ENCODE measurements around the gene ATP6V1F.

DNA sequence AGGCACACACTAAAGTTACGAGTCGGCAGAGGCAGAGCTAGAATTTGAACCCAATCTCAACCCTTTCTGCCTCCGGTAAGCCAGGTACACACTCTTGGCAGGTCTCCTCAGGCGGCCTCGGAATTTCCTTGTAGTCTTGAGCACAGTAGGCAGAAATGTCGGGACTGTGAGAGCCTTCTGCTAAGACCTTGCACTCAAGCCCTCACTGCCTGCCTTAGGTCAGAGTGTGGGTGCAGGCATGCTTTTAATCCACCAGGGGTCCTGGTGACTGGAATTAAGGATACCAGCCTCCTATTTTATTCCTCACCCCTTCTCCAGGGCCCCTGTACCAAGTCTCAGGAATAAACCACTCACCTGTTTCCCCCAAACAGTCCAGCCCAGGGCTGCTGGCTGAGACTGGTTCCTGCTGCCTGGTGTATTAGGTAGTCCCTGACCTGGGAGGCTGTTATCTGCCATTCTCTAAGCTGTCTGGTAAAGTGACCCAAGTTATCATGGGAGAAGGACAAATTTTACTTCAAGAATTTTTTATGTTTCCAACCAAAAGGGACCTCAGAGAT lies 855 bp downstream of the ATP6V1F start:
- TF ChIP-seq, protein P1, sequence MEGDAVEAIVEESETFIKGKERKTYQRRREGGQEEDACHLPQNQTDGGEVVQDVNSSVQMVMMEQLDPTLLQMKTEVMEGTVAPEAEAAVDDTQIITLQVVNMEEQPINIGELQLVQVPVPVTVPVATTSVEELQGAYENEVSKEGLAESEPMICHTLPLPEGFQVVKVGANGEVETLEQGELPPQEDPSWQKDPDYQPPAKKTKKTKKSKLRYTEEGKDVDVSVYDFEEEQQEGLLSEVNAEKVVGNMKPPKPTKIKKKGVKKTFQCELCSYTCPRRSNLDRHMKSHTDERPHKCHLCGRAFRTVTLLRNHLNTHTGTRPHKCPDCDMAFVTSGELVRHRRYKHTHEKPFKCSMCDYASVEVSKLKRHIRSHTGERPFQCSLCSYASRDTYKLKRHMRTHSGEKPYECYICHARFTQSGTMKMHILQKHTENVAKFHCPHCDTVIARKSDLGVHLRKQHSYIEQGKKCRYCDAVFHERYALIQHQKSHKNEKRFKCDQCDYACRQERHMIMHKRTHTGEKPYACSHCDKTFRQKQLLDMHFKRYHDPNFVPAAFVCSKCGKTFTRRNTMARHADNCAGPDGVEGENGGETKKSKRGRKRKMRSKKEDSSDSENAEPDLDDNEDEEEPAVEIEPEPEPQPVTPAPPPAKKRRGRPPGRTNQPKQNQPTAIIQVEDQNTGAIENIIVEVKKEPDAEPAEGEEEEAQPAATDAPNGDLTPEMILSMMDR (conservative IDR thresholded peaks at IDR 0.05 in 1 of 2, IDR thresholded peaks at IDR 0.05 in 1 of 2; ENCODE audit: extremely low read depth in 1 of 2, insufficient read depth in 1 of 2, low read depth in 1 of 2, low read length in 2 of 2), result peak; percentile 68 to 76
- TF ChIP-seq EZH2 (IDR thresholded peaks at IDR 0.05; ENCODE audit: borderline replicate concordance, low read length), result no peak
